Endothelial cell of umbilical vein (primary cell): ENCODE measurements around the gene RANGRF. TPM values are rescaled to one million over a fixed set of nuclear protein-coding genes. Genes with fewer than 3 reads are reported as not detected.

Source experiments
- BruUV-seq: library from RNA; stranded (reverse); fragments of 400-500 nt; replicated peaks from 2 replicates; lab custom pipeline; 2021; lab: Mats Ljungman, UMichigan
- CTCF ChIA-PET: fragments of 300-600, 350-600 bp; sonication (Branson Sonifier 250); formaldehyde crosslinking; loops from one replicate; lab custom pipeline; 2021; ENCODE audit warnings: antibody characterized with exemption, inconsistent platforms; lab: Charles Lee
- POLR2A ChIA-PET: fragments of 300-600, 350-600 bp; sonication (Branson Sonifier 250); formaldehyde crosslinking; loops from one replicate; lab custom pipeline; 2021; ENCODE audit warnings: antibody characterized with exemption, inconsistent platforms; lab: Charles Lee
- DNase-seq: peaks from one replicate; pipeline ENCODE4 v3.0.0-alpha.2; 2011; ENCODE audit warnings: low read depth, low spot score
- FAIRE-seq: peaks from 2 replicates; lab custom pipeline; 2011; peaks lifted over from hg19 to GRCh38; lab: Jason Lieb, UNC
- H2AFZ ChIP-seq: 2 replicates; pipeline ENCODE4 v1.6.0; 2012; ENCODE audit warnings: low read depth, low read length, control low read depth, inconsistent platforms
- H3K27ac ChIP-seq: 2 replicates; pipeline ENCODE4 v1.5.1; 2011; ENCODE audit warnings: low read depth, mild to moderate bottlenecking, control low read depth, low read length, moderate library complexity; ENCODE audit not compliant: insufficient read depth
- H3K27me3 ChIP-seq, 2 experiments: 2 replicates each; pipeline versions ENCODE4 v1.6.0 to v1.6.1; 2011; ENCODE audit warnings: low read length in 2 of 2, mixed read lengths in 1 of 2; ENCODE audit not compliant: control insufficient read depth in 2 of 2, insufficient read depth in 2 of 2
- H3K36me3 ChIP-seq, 2 experiments: 2 replicates in 1 of 2; 3 replicates in 1 of 2; pipeline ENCODE4 v1.5.1; 2011; ENCODE audit warnings: low read length in 2 of 2, mild to moderate bottlenecking in 1 of 2, moderate library complexity in 1 of 2; ENCODE audit not compliant: control insufficient read depth in 2 of 2, insufficient read depth in 2 of 2; ENCODE audit errors: extremely low read depth in 1 of 2
- H3K4me1 ChIP-seq: 3 replicates; pipeline ENCODE4 v1.5.1; 2011; ENCODE audit warnings: mild to moderate bottlenecking, low read length; ENCODE audit not compliant: control insufficient read depth, insufficient read depth; ENCODE audit errors: extremely low read depth
- H3K4me2 ChIP-seq: 2 replicates; pipeline ENCODE4 v1.6.1; 2011; ENCODE audit warnings: low read length, control low read depth, mixed read lengths; ENCODE audit not compliant: insufficient read depth
- H3K4me3 ChIP-seq, 3 experiments: fragments of 200-600 bp in 1 of 3; sonication (generic), shearing (Covaris generic) in 1 of 3; replicated peaks in 1 of 3; 2 replicates each; pipeline ENCODE4 v1.5.1; 2011 to 2016; ENCODE audit warnings: control low read depth in 3 of 3, low read length in 3 of 3, mild to moderate bottlenecking in 2 of 3, inconsistent platforms in 1 of 3, low read depth in 1 of 3, moderate library complexity in 1 of 3; ENCODE audit not compliant: insufficient read depth in 1 of 3
- H3K79me2 ChIP-seq: 2 replicates; pipeline ENCODE4 v1.6.0; 2012; ENCODE audit warnings: low read length, inconsistent platforms; ENCODE audit not compliant: control insufficient read depth, insufficient read depth
- H3K9ac ChIP-seq: replicated peaks from 2 replicates; pipeline ENCODE3; 2011; ENCODE audit warnings: low read length, control low read depth; ENCODE audit not compliant: insufficient read depth; ENCODE audit errors: extremely low read depth
- H3K9me1 ChIP-seq: replicated peaks from 3 replicates; pipeline ENCODE4 v1.6.0; 2011; ENCODE audit warnings: mild to moderate bottlenecking, low read length; ENCODE audit not compliant: control insufficient read depth, insufficient read depth; ENCODE audit errors: extremely low read depth
- H3K9me3 ChIP-seq: replicated peaks from 2 replicates; pipeline ENCODE4 v1.5.1; 2012; ENCODE audit warnings: low read length, inconsistent platforms; ENCODE audit not compliant: control insufficient read depth, insufficient read depth
- H4K20me1 ChIP-seq: replicated peaks from 2 replicates; pipeline ENCODE3; 2011; ENCODE audit warnings: mild to moderate bottlenecking, low read length; ENCODE audit not compliant: control insufficient read depth, insufficient read depth; ENCODE audit errors: extremely low read depth
- CTCF ChIP-seq, 2 donors: IDR thresholded peaks; 1 replicate in 1 of 2; 2 replicates in 1 of 2; pipeline ENCODE4 v1.5.1; 2011; ENCODE audit warnings: low read length in 2 of 2, mild to moderate bottlenecking in 2 of 2, moderate library complexity in 2 of 2, control low read depth in 1 of 2, inconsistent platforms in 1 of 2, low read depth in 1 of 2; ENCODE audit not compliant: insufficient read depth in 1 of 2; ENCODE audit errors: extremely low read depth in 1 of 2
- EZH2 ChIP-seq: IDR thresholded peaks from 2 replicates; pipeline ENCODE4 v1.6.1; 2012; ENCODE audit warnings: borderline replicate concordance, low read depth, mild to moderate bottlenecking, moderate library complexity, low read length, inconsistent platforms; ENCODE audit not compliant: severe bottlenecking
- FOS ChIP-seq: IDR thresholded peaks from 2 replicates; pipeline ENCODE4 v1.6.1; 2011; ENCODE audit warnings: mild to moderate bottlenecking, low read length, moderate library complexity, borderline replicate concordance; ENCODE audit not compliant: insufficient read depth
- GATA2 ChIP-seq: IDR thresholded peaks from 2 replicates; pipeline ENCODE4 v1.7.0; 2011; ENCODE audit warnings: low read depth, mild to moderate bottlenecking, moderate library complexity, mixed read lengths, low read length; ENCODE audit not compliant: insufficient read length, insufficient read depth
- JUN ChIP-seq: IDR thresholded peaks from 2 replicates; pipeline ENCODE4 v1.6.1; 2011; ENCODE audit warnings: borderline replicate concordance, low read depth; ENCODE audit not compliant: insufficient read length, insufficient read depth
- MAX ChIP-seq: IDR thresholded peaks from 2 replicates; pipeline ENCODE4 v1.6.1; 2011; ENCODE audit not compliant: insufficient read depth, insufficient read length
- MYC ChIP-seq: IDR thresholded peaks from one replicate; pipeline ENCODE4 v1.6.1; 2011; ENCODE audit warnings: mild to moderate bottlenecking, low read depth, low read length
- POLR2A ChIP-seq: IDR thresholded peaks from 2 replicates; pipeline ENCODE4 v1.6.1; 2012; ENCODE audit warnings: low read depth, mild to moderate bottlenecking, control low read depth, low read length
- POLR2AphosphoS5 ChIP-seq: IDR thresholded peaks from 2 replicates; pipeline ENCODE4 v1.6.1; 2012; ENCODE audit warnings: low read depth, mild to moderate bottlenecking, control low read depth, low read length, moderate library complexity; ENCODE audit not compliant: insufficient read depth
- dilution Hi-C: fragments of 300-500 bp; cut with MboI; formaldehyde crosslinking; loops from one replicate; pipeline ENCODE4 v1.15.0; 2019; ENCODE audit warnings: low sequenced_read_pairs; ENCODE audit not compliant: extremely low pct_ligation_motif_present
- intact Hi-C: fragments of 100-400 bp; cut with micrococcal nuclease; formaldehyde crosslinking; loops from one replicate; pipeline ENCODE4 v1.10.0; 2022
- polyA plus RNA-seq, 4 experiments: library from polyadenylated mRNA; depleted of rRNA in 3 of 4; stranded (reverse) in 3 of 4; unstranded in 1 of 4; fragments of >200 nt; gene quantifications; 2 replicates each; pipeline versions ENCODE4 v1.2.1 to v1.2.3, GENCODE V29; 2011 to 2012; ENCODE audit warnings: missing spikeins in 1 of 4
- total RNA-seq: library from RNA; stranded (reverse); gene quantifications from 2 replicates; pipeline ENCODE4 v1.2.3, GENCODE V29; 2021

Gene RANGRF
- total and polyA plus RNA-seq, 2 donors (not counting 3 experiments of a cell fraction or from before 2014, with no cell fraction given), result 36.5 to 52.7 TPM

- POLR2A ChIA-PET, result interaction anchor here (1.0 to 1.4 kb wide), 2 partner anchors 40 to 89 kb away, joined by 3 to 5 read pairs; partner anchors contain the start of genes CTC1 and KRABD2
- Histone ChIP-seq H4K20me1 (no peaks in the 10 kb centered on the region), H3K36me3 (no peaks in the 10 kb centered on the region), H3K27me3 (no peaks in the 10 kb centered on the region), H3K9me3 (no peaks in the 10 kb centered on the region), H3K4me3 (peak overlapping the region; percentile 71 to 75 (median 74)), H3K9me1 (no peaks in the 10 kb centered on the region), H3K79me2 (peaks cover 4% of the 10 kb centered on the region), H3K4me1 (peaks cover 15% of the 10 kb centered on the region), H3K4me2 (peak overlapping the region; percentile 53), H3K9ac (peak overlapping the region; percentile 80), H3K27ac (no peak overlapping the region), H2AFZ (peak overlapping the region; percentile 81)
- no TSS peak for BruUV-seq
- intact Hi-C loops, result no loop called here
- DNase-seq (no peak), FAIRE-seq (peak; percentile 37)
- TF ChIP-seq GATA2 (no peak), POLR2AphosphoS5 (no peak), CTCF (IDR thresholded peaks at IDR 0.05; ENCODE audit: extremely low read depth in 1 of 2, insufficient read depth in 1 of 2, low read depth in 1 of 2, low read length in 2 of 2) (no peak), MAX (no peak), POLR2A (no peak), MYC (no peak), JUN (no peak), FOS (no peak), EZH2 (no peak)
- dilution Hi-C loops, result no loop called here
- CTCF ChIA-PET, result interaction anchor here (1.0 to 1.7 kb wide), 3 partner anchors 10 to 13 kb away, joined by 4 to 10 read pairs (median 4); no protein-coding TSS in a partner anchor
Observed at GRCh38 chr17:8287651-8288335, 677 bp upstream of the RANGRF start.
